Chondrocyte (in vitro differentiated cells): ENCODE data around the gene SMYD5. TPM values are rescaled to one million over a fixed set of nuclear protein-coding genes. Genes with fewer than 3 reads are reported as not detected.

Experiments used
- DNase-seq: peaks from one replicate; pipeline ENCODE4 v3.0.0; 2021; ENCODE audit warnings: mixed read lengths, low spot score
- H3K27ac Mint-ChIP-seq: one replicate; pipeline ENCODE4 v1.8.0; 2021; ENCODE audit warnings: mild to moderate bottlenecking, moderate library complexity, mixed read lengths; ENCODE audit not compliant: unreplicated experiment
- H3K27me3 Mint-ChIP-seq: 2 replicates; pipeline ENCODE4 v1.8.0; 2021; ENCODE audit warnings: low read depth, mixed read lengths
- H3K36me3 Mint-ChIP-seq: 2 replicates; pipeline ENCODE4 v1.8.0; 2021; ENCODE audit warnings: low read depth, mixed read lengths
- H3K4me1 Mint-ChIP-seq: 2 replicates; pipeline ENCODE4 v1.8.0; 2021; ENCODE audit warnings: low read depth, mild to moderate bottlenecking, mixed read lengths
- H3K4me3 Mint-ChIP-seq: one replicate; pipeline ENCODE4 v1.8.0; 2021; ENCODE audit warnings: mild to moderate bottlenecking, moderate library complexity, mixed read lengths; ENCODE audit not compliant: unreplicated experiment
- H3K9me3 Mint-ChIP-seq: 2 replicates; pipeline ENCODE4 v1.8.0; 2021; ENCODE audit warnings: low read depth, mixed read lengths
- total RNA-seq: library from RNA; stranded (reverse); gene quantifications from 3 replicates; pipeline ENCODE4 v1.2.1, GENCODE V29; 2021
- TF ChIP-seq, protein P1 (sequence below): fragments of 200-600 bp; sonication (generic); IDR thresholded peaks from 2 replicates; pipeline ENCODE4 v1.5.0; 2021; ENCODE audit warnings: antibody characterized with exemption, mild to moderate bottlenecking, moderate library complexity

The SMYD5 gene
- total RNA-seq, 1 donor from 2014 or later: 10.0 TPM

DNA sequence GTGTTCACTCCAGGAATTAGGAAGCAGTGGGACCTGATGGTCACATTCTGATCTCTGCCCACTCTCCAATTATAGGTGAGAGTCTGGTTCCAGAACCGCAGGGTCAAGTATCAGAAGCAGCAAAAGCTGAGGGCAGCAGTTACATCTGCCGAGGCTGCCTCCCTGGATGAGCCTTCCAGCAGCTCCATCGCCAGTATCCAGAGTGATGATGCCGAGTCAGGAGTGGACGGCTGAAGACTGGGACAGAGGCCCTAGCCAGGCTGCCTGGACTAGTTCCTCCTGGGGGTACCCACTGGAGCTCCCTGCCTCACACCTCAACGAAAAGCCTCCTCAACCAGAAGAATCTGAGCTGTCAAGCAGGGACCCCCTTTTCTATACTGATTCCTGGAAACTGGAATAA is 3.3 kb upstream of the SMYD5 start:
- DNase-seq: peak; percentile 54
- Mint-ChIP-seq H3K36me3 (no peaks in the 10 kb centered on the region), H3K4me3 (no peak overlapping the region), H3K4me1 (peaks cover 39% of the 10 kb centered on the region), H3K9me3 (no peaks in the 10 kb centered on the region), H3K27me3 (peaks cover 19% of the 10 kb centered on the region), H3K27ac (no peak overlapping the region)
- TF ChIP-seq, protein P1, sequence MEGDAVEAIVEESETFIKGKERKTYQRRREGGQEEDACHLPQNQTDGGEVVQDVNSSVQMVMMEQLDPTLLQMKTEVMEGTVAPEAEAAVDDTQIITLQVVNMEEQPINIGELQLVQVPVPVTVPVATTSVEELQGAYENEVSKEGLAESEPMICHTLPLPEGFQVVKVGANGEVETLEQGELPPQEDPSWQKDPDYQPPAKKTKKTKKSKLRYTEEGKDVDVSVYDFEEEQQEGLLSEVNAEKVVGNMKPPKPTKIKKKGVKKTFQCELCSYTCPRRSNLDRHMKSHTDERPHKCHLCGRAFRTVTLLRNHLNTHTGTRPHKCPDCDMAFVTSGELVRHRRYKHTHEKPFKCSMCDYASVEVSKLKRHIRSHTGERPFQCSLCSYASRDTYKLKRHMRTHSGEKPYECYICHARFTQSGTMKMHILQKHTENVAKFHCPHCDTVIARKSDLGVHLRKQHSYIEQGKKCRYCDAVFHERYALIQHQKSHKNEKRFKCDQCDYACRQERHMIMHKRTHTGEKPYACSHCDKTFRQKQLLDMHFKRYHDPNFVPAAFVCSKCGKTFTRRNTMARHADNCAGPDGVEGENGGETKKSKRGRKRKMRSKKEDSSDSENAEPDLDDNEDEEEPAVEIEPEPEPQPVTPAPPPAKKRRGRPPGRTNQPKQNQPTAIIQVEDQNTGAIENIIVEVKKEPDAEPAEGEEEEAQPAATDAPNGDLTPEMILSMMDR: no peak

DNA sequence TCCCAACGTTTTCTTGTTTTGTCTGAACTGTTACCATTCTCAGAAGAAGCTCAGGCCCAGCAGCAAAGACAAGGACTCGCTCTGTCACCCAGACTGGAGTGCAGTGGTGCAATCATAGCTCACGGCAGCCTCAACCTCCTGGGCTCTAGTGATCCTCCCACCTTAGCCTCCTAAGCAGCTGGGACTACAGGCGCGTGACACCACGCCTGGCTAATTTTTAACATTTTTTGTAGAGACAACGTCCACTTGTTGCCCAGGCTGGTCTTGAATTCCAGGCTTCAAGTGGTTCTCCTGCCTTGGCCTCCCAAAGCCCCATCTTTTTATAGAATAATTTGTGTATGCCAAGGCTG is 2.0 kb upstream of the SMYD5 start:
- Mint-ChIP-seq H3K27me3 (peaks cover 14% of the 10 kb centered on the region), H3K4me1 (peaks cover 41% of the 10 kb centered on the region), H3K27ac (peak overlapping the region; percentile 84), H3K36me3 (no peaks in the 10 kb centered on the region), H3K4me3 (no peak overlapping the region), H3K9me3 (no peaks in the 10 kb centered on the region)
- DNase-seq: peak; percentile 26
- TF ChIP-seq, protein P1: no peak

DNA sequence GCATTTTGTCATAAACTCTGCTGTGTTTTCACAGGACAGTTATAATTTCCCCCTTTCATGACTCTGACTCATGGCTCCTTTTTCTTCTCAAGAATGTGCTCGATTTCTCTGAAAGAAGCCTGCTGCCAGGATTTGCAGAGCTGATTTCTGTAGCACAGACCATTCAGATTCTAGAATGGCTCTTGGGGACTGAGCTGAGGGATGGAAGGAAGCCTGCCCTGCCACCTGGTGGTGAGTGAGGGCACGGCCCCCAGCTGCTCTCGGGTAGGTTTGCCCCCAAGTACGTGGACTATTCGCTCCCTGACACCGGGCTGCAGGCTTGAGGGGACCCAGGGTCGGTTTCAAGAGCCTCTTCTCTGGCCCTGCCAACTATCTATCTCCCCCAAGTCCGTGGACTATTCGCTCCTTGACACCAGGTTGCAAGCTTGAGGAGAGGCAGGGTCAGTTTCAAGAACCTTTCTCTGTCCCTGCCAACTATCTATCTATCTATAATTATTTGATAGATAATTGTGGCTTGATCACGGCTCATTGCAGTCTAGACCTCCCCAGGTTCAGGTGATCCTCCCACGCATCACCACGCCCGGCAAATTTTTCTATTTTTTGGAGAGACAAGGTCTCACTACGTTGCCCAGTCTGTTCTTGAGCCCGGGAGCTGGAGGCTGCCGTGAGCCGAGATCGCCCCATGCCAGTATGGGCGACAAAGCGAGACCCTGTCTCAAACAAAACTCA is 1.4 kb upstream of the SMYD5 start:
- H3K4me3 Mint-ChIP-seq: peak overlapping the region; percentile 19
- H3K27me3 Mint-ChIP-seq: peaks cover 14% of the 10 kb centered on the region

DNA sequence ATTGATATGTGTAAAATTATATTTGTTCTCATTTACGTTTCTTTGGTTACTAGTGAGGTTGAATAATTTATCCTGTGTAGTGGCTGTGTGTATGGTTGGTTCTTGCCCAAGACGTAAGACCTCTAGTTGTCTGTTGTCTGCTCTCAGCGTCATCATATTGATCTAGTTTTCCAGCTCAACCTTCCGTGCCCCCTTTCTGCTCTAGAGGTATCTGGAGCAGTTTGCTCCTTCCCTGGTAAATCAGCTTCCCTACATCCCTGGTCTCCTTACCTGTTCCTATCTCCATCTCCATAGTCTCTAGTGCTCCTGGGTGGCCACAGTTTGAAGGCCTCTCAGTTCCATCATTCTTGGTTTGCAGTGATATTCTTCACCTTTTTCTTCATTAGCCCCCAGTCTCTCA is 1.2 kb downstream of the SMYD5 start:
- Mint-ChIP-seq H3K4me1 (peaks cover 48% of the 10 kb centered on the region), H3K4me3 (peak overlapping the region; percentile 92), H3K27me3 (no peaks in the 10 kb centered on the region), H3K9me3 (no peaks in the 10 kb centered on the region), H3K27ac (peak overlapping the region; percentile 93), H3K36me3 (no peaks in the 10 kb centered on the region)
- TF ChIP-seq, protein P1: no peak
- no peak for DNase-seq

More for the DNA sequence above, 1.4 kb upstream of the SMYD5 start:
- no peaks in the 10 kb centered on the region for H3K9me3 Mint-ChIP-seq
- H3K27ac Mint-ChIP-seq: peak overlapping the region; percentile 84
- no peaks in the 10 kb centered on the region for H3K36me3 Mint-ChIP-seq
- H3K4me1 Mint-ChIP-seq: peaks cover 44% of the 10 kb centered on the region
- TF ChIP-seq, protein P1: peak; percentile 95
- peak; percentile 64 for DNase-seq

DNA sequence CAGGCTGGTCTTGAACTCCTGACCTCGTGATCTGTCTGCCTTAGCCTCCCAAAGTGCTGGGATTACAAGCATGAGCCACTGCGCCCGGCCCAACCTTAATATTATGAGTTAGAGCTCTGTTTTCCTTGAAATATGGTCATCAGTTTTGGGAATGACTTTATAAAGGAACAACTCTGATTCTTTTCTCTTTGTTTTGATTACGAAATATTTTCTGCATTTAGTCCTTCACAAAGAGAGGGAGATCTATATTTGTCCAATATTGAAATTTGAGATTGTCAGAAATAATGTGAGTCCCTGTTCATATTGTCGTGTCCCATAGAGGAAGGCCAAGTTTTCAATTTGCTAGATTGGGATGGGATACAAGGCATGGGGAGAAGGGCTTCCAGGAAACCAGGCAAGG is 3.1 kb downstream of the SMYD5 start:
- TF ChIP-seq, protein P1: no peak
- H3K4me1 Mint-ChIP-seq: peaks cover 42% of the 10 kb centered on the region
- H3K36me3 Mint-ChIP-seq: peaks cover 4% of the 10 kb centered on the region
- peak; percentile 12 for DNase-seq
- H3K27ac Mint-ChIP-seq: no peak overlapping the region
- no peak overlapping the region for H3K4me3 Mint-ChIP-seq
- no peaks in the 10 kb centered on the region for H3K27me3 Mint-ChIP-seq
- no peaks in the 10 kb centered on the region for H3K9me3 Mint-ChIP-seq
